ENCODE data around the gene SLC7A8. TPM values are rescaled to one million over a fixed set of nuclear protein-coding genes. Genes with fewer than 3 reads are reported as not detected.

Gene SLC7A8
- total and polyA plus RNA-seq, 2 of the 4 experiments (the other 2 are of a cell fraction): 0.31 TPM; not detected in 1

DNA sequence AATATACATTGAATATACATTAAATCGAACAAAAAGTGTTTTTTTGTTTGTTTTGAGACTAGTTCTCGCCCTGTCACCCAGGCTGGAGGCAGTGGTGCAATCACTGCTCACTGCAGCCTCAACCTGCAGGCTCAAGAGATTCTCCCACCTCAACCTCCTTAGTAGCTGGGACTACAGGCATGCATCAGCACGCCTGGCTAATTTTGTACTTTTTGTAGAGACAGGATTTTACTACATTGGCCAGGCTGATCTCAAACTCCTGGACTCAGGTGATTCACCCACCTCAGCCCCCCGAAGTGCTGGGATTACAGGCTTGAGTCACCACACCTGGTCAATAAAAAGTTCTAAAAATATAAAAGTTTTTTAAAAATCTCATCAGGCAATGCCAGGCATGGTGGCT is 44.1 kb upstream of the SLC7A8 start:
- H2AK5ac ChIP-seq (ENCODE audit: low read depth, low read length): no peak overlapping the region
- no peaks in the 10 kb centered on the region; the same call in 1 of the 2 replicates for H3K27me3 ChIP-seq (ENCODE audit: control insufficient read depth, insufficient read depth, low read length)
- H3K9me3 ChIP-seq (ENCODE audit: control insufficient read depth, insufficient read depth, low read length): no peaks in the 10 kb centered on the region
- H4K5ac ChIP-seq (ENCODE audit: low read depth, low read length): no peak overlapping the region
- H2BK120ac ChIP-seq (ENCODE audit: low read depth, low read length): no peak overlapping the region
- H2BK5ac ChIP-seq (ENCODE audit: low read depth, low read length, poor library complexity, severe bottlenecking): no peak overlapping the region
- CTCF ChIA-PET: interaction anchor here (0.7 kb wide), 1 partner anchor 361 kb away, joined by 3 read pairs; no protein-coding TSS in a partner anchor
- no peak overlapping the region for H2BK15ac ChIP-seq (ENCODE audit: low read depth, low read length)
- H3K36me3 ChIP-seq (ENCODE audit: control insufficient read depth, insufficient read depth, low read length): no peaks in the 10 kb centered on the region
- H3K4me1 ChIP-seq (ENCODE audit: control insufficient read depth, insufficient read depth, low read length): no peaks in the 10 kb centered on the region
- H3K23ac ChIP-seq (ENCODE audit: low read depth, low read length): no peak overlapping the region
- intact Hi-C loops (cut with micrococcal nuclease) (no loop called here), dilution Hi-C loops (cut with HindIII; ENCODE audit: low sequenced_read_pairs, unreplicated experiment) (no loop called here), in situ Hi-C loops (cut with MboI; ENCODE audit: low sequenced_read_pairs) (no loop called here)
- H3K27ac ChIP-seq (ENCODE audit: insufficient read depth, low read length): no peak overlapping the region
- H4K20me1 ChIP-seq (ENCODE audit: insufficient read depth, low read length): no peaks in the 10 kb centered on the region
- ATAC-seq (ENCODE audit: low read depth) (no peak), DNase-seq (no peak)
- H2AFZ ChIP-seq (replicated peaks; ENCODE audit: low read length, poor library complexity): no peak overlapping the region
- H4K8ac ChIP-seq (ENCODE audit: low read depth in 2 of 2, low read length in 2 of 2): no peak overlapping the region
- TF ChIP-seq CEBPB (IDR thresholded peaks at IDR 0.05; ENCODE audit: low read depth, low read length) (no peak), POLR2A (IDR thresholded peaks at IDR 0.05; ENCODE audit: low read depth, low read length) (no peak), RFX5 (IDR thresholded peaks at IDR 0.05; ENCODE audit: low read depth, low read length) (no peak), MXI1 (IDR thresholded peaks at IDR 0.05; ENCODE audit: borderline replicate concordance, low read depth, low read length) (no peak), RAD21 (IDR thresholded peaks at IDR 0.05; ENCODE audit: low read length) (no peak), NFE2L2 (IDR thresholded peaks at IDR 0.05; ENCODE audit: low read depth, low read length) (no peak), RCOR1 (IDR thresholded peaks at IDR 0.05; ENCODE audit: insufficient replicate concordance, low read length) (no peak), FOS (IDR thresholded peaks at IDR 0.05; ENCODE audit: low read depth, low read length) (no peak), BHLHE40 (IDR thresholded peaks at IDR 0.05; ENCODE audit: low read depth, low read length) (no peak)
- TF ChIP-seq, protein P1, sequence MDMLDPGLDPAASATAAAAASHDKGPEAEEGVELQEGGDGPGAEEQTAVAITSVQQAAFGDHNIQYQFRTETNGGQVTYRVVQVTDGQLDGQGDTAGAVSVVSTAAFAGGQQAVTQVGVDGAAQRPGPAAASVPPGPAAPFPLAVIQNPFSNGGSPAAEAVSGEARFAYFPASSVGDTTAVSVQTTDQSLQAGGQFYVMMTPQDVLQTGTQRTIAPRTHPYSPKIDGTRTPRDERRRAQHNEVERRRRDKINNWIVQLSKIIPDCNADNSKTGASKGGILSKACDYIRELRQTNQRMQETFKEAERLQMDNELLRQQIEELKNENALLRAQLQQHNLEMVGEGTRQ (IDR thresholded peaks at IDR 0.05; ENCODE audit: low read depth, low read length): no peak
- TF ChIP-seq, protein P2, sequence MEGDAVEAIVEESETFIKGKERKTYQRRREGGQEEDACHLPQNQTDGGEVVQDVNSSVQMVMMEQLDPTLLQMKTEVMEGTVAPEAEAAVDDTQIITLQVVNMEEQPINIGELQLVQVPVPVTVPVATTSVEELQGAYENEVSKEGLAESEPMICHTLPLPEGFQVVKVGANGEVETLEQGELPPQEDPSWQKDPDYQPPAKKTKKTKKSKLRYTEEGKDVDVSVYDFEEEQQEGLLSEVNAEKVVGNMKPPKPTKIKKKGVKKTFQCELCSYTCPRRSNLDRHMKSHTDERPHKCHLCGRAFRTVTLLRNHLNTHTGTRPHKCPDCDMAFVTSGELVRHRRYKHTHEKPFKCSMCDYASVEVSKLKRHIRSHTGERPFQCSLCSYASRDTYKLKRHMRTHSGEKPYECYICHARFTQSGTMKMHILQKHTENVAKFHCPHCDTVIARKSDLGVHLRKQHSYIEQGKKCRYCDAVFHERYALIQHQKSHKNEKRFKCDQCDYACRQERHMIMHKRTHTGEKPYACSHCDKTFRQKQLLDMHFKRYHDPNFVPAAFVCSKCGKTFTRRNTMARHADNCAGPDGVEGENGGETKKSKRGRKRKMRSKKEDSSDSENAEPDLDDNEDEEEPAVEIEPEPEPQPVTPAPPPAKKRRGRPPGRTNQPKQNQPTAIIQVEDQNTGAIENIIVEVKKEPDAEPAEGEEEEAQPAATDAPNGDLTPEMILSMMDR (conservative IDR thresholded peaks at IDR 0.05; ENCODE audit: low read depth, low read length): no peak
- TF ChIP-seq, protein P3, sequence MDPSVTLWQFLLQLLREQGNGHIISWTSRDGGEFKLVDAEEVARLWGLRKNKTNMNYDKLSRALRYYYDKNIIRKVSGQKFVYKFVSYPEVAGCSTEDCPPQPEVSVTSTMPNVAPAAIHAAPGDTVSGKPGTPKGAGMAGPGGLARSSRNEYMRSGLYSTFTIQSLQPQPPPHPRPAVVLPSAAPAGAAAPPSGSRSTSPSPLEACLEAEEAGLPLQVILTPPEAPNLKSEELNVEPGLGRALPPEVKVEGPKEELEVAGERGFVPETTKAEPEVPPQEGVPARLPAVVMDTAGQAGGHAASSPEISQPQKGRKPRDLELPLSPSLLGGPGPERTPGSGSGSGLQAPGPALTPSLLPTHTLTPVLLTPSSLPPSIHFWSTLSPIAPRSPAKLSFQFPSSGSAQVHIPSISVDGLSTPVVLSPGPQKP (IDR thresholded peaks at IDR 0.05; ENCODE audit: borderline replicate concordance, low read depth, low read length): no peak
- no peak overlapping the region for H3K4me2 ChIP-seq (ENCODE audit: low read depth, low read length)
- WGBS, 2 experiments (ENCODE audit: extremely low coverage in 2 of 2, insufficient read length in 1 of 2): no CpG with 5 or more reads among the region's 4 CpGs
- no peak overlapping the region for H3K14ac ChIP-seq (replicated peaks; ENCODE audit: low read depth, low read length)
- no TSS peak for BruUV-seq (replicated peaks)
- POLR2A ChIA-PET (ENCODE audit: unreplicated experiment): no interaction called here
- no peak overlapping the region for H4K91ac ChIP-seq (ENCODE audit: insufficient read depth, low read depth, low read length)
- H3K4ac ChIP-seq (ENCODE audit: low read depth, low read length): no peak overlapping the region
- H3K4me3 ChIP-seq (ENCODE audit: insufficient read depth, low read depth, low read length): no peak overlapping the region
- H2AK9ac ChIP-seq (replicated peaks; ENCODE audit: low read depth, low read length, poor library complexity): no peak overlapping the region
- no peaks in the 10 kb centered on the region for H3K79me1 ChIP-seq (ENCODE audit: low read depth in 1 of 2, low read length in 2 of 2)
- no peak overlapping the region for H2BK20ac ChIP-seq (ENCODE audit: low read depth, low read length)
- no peak overlapping the region for H3K18ac ChIP-seq (ENCODE audit: low read depth, low read length)
- no peak overlapping the region for H3K9ac ChIP-seq (ENCODE audit: low read depth, low read length)
- H3K56ac ChIP-seq (ENCODE audit: extremely low read depth, insufficient read depth, low read length): no peak overlapping the region
- no peaks in the 10 kb centered on the region for H3K9me1 ChIP-seq (ENCODE audit: insufficient read depth, low read length)

Data from IMR-90 (cell line).